ENCODE data around the gene USP25.

- TF ChIP-seq CTCF (conservative IDR thresholded peaks at IDR 0.05 in 1 of 2, IDR thresholded peaks at IDR 0.05 in 1 of 2; ENCODE audit: low read depth in 1 of 2, low read length in 2 of 2) (no peak), EZH2 (IDR thresholded peaks at IDR 0.05; ENCODE audit: low read length, missing control alignments) (no peak)
Measured at GRCh38 chr21:15801352-15801863, 71.6 kb downstream of the USP25 start.
